ENCODE results near the gene SLIT3. TPM values are rescaled to one million over a fixed set of nuclear protein-coding genes. Genes with fewer than 3 reads are reported as not detected.

Gene SLIT3
- polyA plus RNA-seq, 1 of the 3 experiments (the other 2 are of a cell fraction) = 119 TPM

GRCh38 chr5:168875832-168876231 lies 425.1 kb downstream of the SLIT3 start:
- Histone ChIP-seq H3K9me2 (no peaks in the 10 kb centered on the region), H2AFZ (ENCODE audit: low read depth) (no peak overlapping the region), H3K79me2 (ENCODE audit: insufficient read depth) (no peaks in the 10 kb centered on the region), H3K27me3 (ENCODE audit: insufficient read depth) (no peaks in the 10 kb centered on the region), H3K9me3 (no peaks in the 10 kb centered on the region), H3K36me3 (replicated peaks in 1 of 2; ENCODE audit: control insufficient read depth in 1 of 2, insufficient read depth in 2 of 2, low read length in 1 of 2) (peaks cover 0 to 44% of the 10 kb centered on the region in 2 experiments), H3K4me3 (ENCODE audit: low read depth in 2 of 2, low read length in 1 of 2) (no peak overlapping the region), H3K9ac (no peak overlapping the region), H3K4me2 (no peak overlapping the region; the same call in 1 of the 2 replicates), H3F3A (replicated peaks; ENCODE audit: insufficient read depth) (peaks cover 2% of the 10 kb centered on the region), H3K27ac (ENCODE audit: low read depth in 2 of 2, low read length in 1 of 2) (peak overlapping the region in 1 of 2 experiments; percentile 70; a peak in 2 of 4 replicates), H3K4me1 (ENCODE audit: control insufficient read depth in 1 of 2, insufficient read depth in 2 of 2, low read depth in 1 of 2, low read length in 1 of 2) (peaks cover 12 to 53% of the 10 kb centered on the region in 2 experiments; a peak in 3 of 4 replicates), H4K20me1 (ENCODE audit: insufficient read depth) (no peaks in the 10 kb centered on the region)
- TF ChIP-seq GATA2 (CRISPR knock-in tag; IDR thresholded peaks at IDR 0.05) (peak; percentile 19; the same call in 1 of the 2 replicates), IRF3 (IDR thresholded peaks at IDR 0.05; ENCODE audit: low read depth, low read length) (no peak)
- CTCF ChIA-PET = interaction anchor here (0.9 to 1.8 kb wide), 3 partner anchors 22 to 37 kb away, joined by 3 to 7 read pairs (median 4); no protein-coding TSS in a partner anchor
- POLR2A ChIA-PET = interaction anchor here (0.7 to 1.4 kb wide), 4 partner anchors 31 to 47 kb away, joined by 3 to 6 read pairs (median 4); no protein-coding TSS in a partner anchor
- 53% methylated on average over 5 of the region's 5 CpGs for WGBS (ENCODE audit: low lambda C conversion rate)
- no peak for DNase-seq

GRCh38 chr5:168874713-168875380 lies 426.1 kb downstream of the SLIT3 start:
- H3F3A ChIP-seq (replicated peaks; ENCODE audit: insufficient read depth) = no peaks in the 10 kb centered on the region
- H3K4me1 ChIP-seq (ENCODE audit: control insufficient read depth in 1 of 2, insufficient read depth in 2 of 2, low read depth in 1 of 2, low read length in 1 of 2) = peaks cover 8 to 55% of the 10 kb centered on the region in 2 experiments; a peak in 3 of 4 replicates
- no peak for DNase-seq
- no peaks in the 10 kb centered on the region; the same call in 1 of the 2 replicates for H3K79me2 ChIP-seq (ENCODE audit: insufficient read depth)
- no peak overlapping the region for H2AFZ ChIP-seq (ENCODE audit: low read depth)
- peak overlapping the region in 1 of 2 experiments; percentile 69; a peak in 2 of 4 replicates for H3K27ac ChIP-seq (ENCODE audit: low read depth in 2 of 2, low read length in 1 of 2)
- H3K9ac ChIP-seq = no peak overlapping the region
- TF ChIP-seq FOXJ3 (CRISPR knock-in tag; IDR thresholded peaks at IDR 0.05) (no peak), RAD21 (IDR thresholded peaks at IDR 0.05; ENCODE audit: low read length) (peak; percentile 39), CTCF (IDR thresholded peaks at IDR 0.05) (peak; percentile 59), GATA2 (CRISPR knock-in tag; IDR thresholded peaks at IDR 0.05) (no peak), MEF2A (IDR thresholded peaks at IDR 0.05; ENCODE audit: borderline replicate concordance, low read depth) (no peak)
- ChIA-PET CTCF (interaction anchor here (0.8 to 1.0 kb wide), 3 partner anchors 13 to 71 kb away, joined by 3 to 4 read pairs (median 3); no protein-coding TSS in a partner anchor), POLR2A (no interaction called here)
- no peaks in the 10 kb centered on the region for H4K20me1 ChIP-seq (ENCODE audit: insufficient read depth)
- 56% methylated on average over 6 of the region's 6 CpGs for WGBS (ENCODE audit: low lambda C conversion rate)
- H3K9me3 ChIP-seq = no peaks in the 10 kb centered on the region
- peaks cover 0 to 46% of the 10 kb centered on the region in 2 experiments for H3K36me3 ChIP-seq (replicated peaks in 1 of 2; ENCODE audit: control insufficient read depth in 1 of 2, insufficient read depth in 2 of 2, low read length in 1 of 2)
- no peak overlapping the region; a peak in 1 of 4 replicates for H3K4me3 ChIP-seq (ENCODE audit: low read depth in 2 of 2, low read length in 1 of 2)
- H3K4me2 ChIP-seq = no peak overlapping the region; the same call in 1 of the 2 replicates
- H3K9me2 ChIP-seq = no peaks in the 10 kb centered on the region
- no peaks in the 10 kb centered on the region for H3K27me3 ChIP-seq (ENCODE audit: insufficient read depth)

All from SK-N-SH (cell line).